Glutamatergic neuron (in vitro differentiated cells): ENCODE data around the gene TAF12. TPM values are rescaled to one million over a fixed set of nuclear protein-coding genes. Genes with fewer than 3 reads are reported as not detected.

Source experiments
- DNase-seq: peaks from one replicate; pipeline ENCODE4 v3.0.0; 2022
- H3K27ac Mint-ChIP-seq: one replicate; pipeline ENCODE4 v1.8.0; 2020; ENCODE audit warnings: mild to moderate bottlenecking, mixed read lengths, inconsistent platforms; ENCODE audit not compliant: unreplicated experiment
- H3K27me3 Mint-ChIP-seq: one replicate; pipeline ENCODE4 v1.8.0; 2020; ENCODE audit warnings: mild to moderate bottlenecking, moderate library complexity, mixed read lengths, inconsistent platforms; ENCODE audit not compliant: unreplicated experiment
- H3K36me3 Mint-ChIP-seq: one replicate; pipeline ENCODE4 v1.8.0; 2020; ENCODE audit warnings: mild to moderate bottlenecking, mixed read lengths, inconsistent platforms; ENCODE audit not compliant: unreplicated experiment
- H3K4me1 Mint-ChIP-seq: one replicate; pipeline ENCODE4 v1.8.0; 2020; ENCODE audit warnings: mild to moderate bottlenecking, low read depth, mixed read lengths, inconsistent platforms; ENCODE audit not compliant: unreplicated experiment
- H3K4me3 Mint-ChIP-seq: one replicate; pipeline ENCODE4 v1.8.0; 2020; ENCODE audit warnings: mild to moderate bottlenecking, mixed read lengths, inconsistent platforms; ENCODE audit not compliant: unreplicated experiment
- H3K9me3 Mint-ChIP-seq: one replicate; pipeline ENCODE4 v1.8.0; 2020; ENCODE audit warnings: mild to moderate bottlenecking, moderate library complexity, mixed read lengths, inconsistent platforms; ENCODE audit not compliant: unreplicated experiment
- total RNA-seq: library from RNA; stranded (reverse); fragmentation: NEBNext Ultra II Directional; extraction: Animal tissue kit (Norgen Biotek cat#: 25700); gene quantifications from one replicate; pipeline ENCODE4 v1.2.1, GENCODE V29; 2021; ENCODE audit not compliant: unreplicated experiment
- TF ChIP-seq, protein P1 (sequence below): fragments of 200-600 bp; sonication (generic); IDR thresholded peaks from one replicate; pipeline ENCODE4 v1.5.0; 2021; ENCODE audit not compliant: partially characterized antibody, unreplicated experiment

The TAF12 gene
- total RNA-seq, 1 donor from 2014 or later, result 15.2 TPM

GRCh38 chr1:28560886-28561285, 82.0 kb downstream of the TAF12 start:
- TF ChIP-seq, protein P1, sequence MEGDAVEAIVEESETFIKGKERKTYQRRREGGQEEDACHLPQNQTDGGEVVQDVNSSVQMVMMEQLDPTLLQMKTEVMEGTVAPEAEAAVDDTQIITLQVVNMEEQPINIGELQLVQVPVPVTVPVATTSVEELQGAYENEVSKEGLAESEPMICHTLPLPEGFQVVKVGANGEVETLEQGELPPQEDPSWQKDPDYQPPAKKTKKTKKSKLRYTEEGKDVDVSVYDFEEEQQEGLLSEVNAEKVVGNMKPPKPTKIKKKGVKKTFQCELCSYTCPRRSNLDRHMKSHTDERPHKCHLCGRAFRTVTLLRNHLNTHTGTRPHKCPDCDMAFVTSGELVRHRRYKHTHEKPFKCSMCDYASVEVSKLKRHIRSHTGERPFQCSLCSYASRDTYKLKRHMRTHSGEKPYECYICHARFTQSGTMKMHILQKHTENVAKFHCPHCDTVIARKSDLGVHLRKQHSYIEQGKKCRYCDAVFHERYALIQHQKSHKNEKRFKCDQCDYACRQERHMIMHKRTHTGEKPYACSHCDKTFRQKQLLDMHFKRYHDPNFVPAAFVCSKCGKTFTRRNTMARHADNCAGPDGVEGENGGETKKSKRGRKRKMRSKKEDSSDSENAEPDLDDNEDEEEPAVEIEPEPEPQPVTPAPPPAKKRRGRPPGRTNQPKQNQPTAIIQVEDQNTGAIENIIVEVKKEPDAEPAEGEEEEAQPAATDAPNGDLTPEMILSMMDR, result no peak
- H3K4me3 Mint-ChIP-seq, result no peak overlapping the region
- no peak for DNase-seq
- no peaks in the 10 kb centered on the region for H3K4me1 Mint-ChIP-seq
- H3K9me3 Mint-ChIP-seq, result no peaks in the 10 kb centered on the region
- H3K27me3 Mint-ChIP-seq, result no peaks in the 10 kb centered on the region
- no peak overlapping the region for H3K27ac Mint-ChIP-seq
- no peaks in the 10 kb centered on the region for H3K36me3 Mint-ChIP-seq

Other genes with a start within 250 kb of the TAF12 start
- gene RCC1, start 137.0 kb downstream of the TAF12 start, total RNA-seq, result 12.3 TPM
- 39.8 TPM for gene TRNAU1AP, start 90.0 kb downstream of the TAF12 start, total RNA-seq
- 0.69 TPM for gene RAB42, start 50.8 kb downstream of the TAF12 start, total RNA-seq
- gene RNU11, start 5.5 kb upstream of the TAF12 start, total RNA-seq, result not detected
- gene GMEB1, start 25.7 kb upstream of the TAF12 start, total RNA-seq, result 21.2 TPM
- gene YTHDF2, start 93.9 kb upstream of the TAF12 start, total RNA-seq, result 130 TPM
- gene OPRD1, start 169.1 kb upstream of the TAF12 start, total RNA-seq, result 1.2 TPM